ENCODE data around the gene PDZD2. TPM values are rescaled to one million over a fixed set of nuclear protein-coding genes. Genes with fewer than 3 reads are reported as not detected.

The PDZD2 gene
- total RNA-seq, 1 experiment from 2014 or later: 2.2 TPM

GRCh38 chr5:31996909-31997308 is 358.0 kb downstream of the PDZD2 start:
- CTCF ChIA-PET: no interaction called here
- H3K27ac ChIP-seq (ENCODE audit: low read depth, low read length, poor library complexity, severe bottlenecking): no peak overlapping the region
- POLR2A ChIA-PET (ENCODE audit: low non-redundant PET): no interaction called here
- DNase-seq (ENCODE audit: low spot score): no peak
- intact Hi-C loops (cut with micrococcal nuclease; ENCODE audit: unreplicated experiment): no loop called here
- no TSS peak for BruUV-seq (replicated peaks)
- H3K36me3 ChIP-seq (ENCODE audit: insufficient read depth, low read length, poor library complexity, severe bottlenecking): no peaks in the 10 kb centered on the region
- no peaks in the 10 kb centered on the region for H3K4me1 ChIP-seq (ENCODE audit: insufficient read depth, low read length, poor library complexity, severe bottlenecking)
- no peaks in the 10 kb centered on the region for H3K9me3 ChIP-seq (ENCODE audit: low read depth, low read length, poor library complexity, severe bottlenecking)
- no peak for TF ChIP-seq EZH2 (IDR thresholded peaks at IDR 0.05; ENCODE audit: borderline replicate concordance, low read depth, low read length, poor library complexity, severe bottlenecking)
- no peak for TF ChIP-seq CTCF (conservative IDR thresholded peaks at IDR 0.05; ENCODE audit: low read depth, low read length)
- H3K27me3 ChIP-seq (replicated peaks; ENCODE audit: insufficient read depth, low read depth, low read length, poor library complexity): no peaks in the 10 kb centered on the region
- H3K4me3 ChIP-seq (ENCODE audit: low read depth, low read length, poor library complexity, severe bottlenecking): no peak overlapping the region

GRCh38 chr5:31999470-31999869 is 360.5 kb downstream of the PDZD2 start:
- intact Hi-C loops (cut with micrococcal nuclease; ENCODE audit: unreplicated experiment): no loop called here
- CTCF ChIA-PET: no interaction called here
- Histone ChIP-seq H3K4me1 (ENCODE audit: insufficient read depth, low read length, poor library complexity, severe bottlenecking) (no peaks in the 10 kb centered on the region), H3K27me3 (replicated peaks; ENCODE audit: insufficient read depth, low read depth, low read length, poor library complexity) (no peaks in the 10 kb centered on the region), H3K4me3 (ENCODE audit: low read depth, low read length, poor library complexity, severe bottlenecking) (no peak overlapping the region), H3K36me3 (ENCODE audit: insufficient read depth, low read length, poor library complexity, severe bottlenecking) (no peaks in the 10 kb centered on the region), H3K9me3 (ENCODE audit: low read depth, low read length, poor library complexity, severe bottlenecking) (no peaks in the 10 kb centered on the region), H3K27ac (ENCODE audit: low read depth, low read length, poor library complexity, severe bottlenecking) (no peak overlapping the region)
- no TSS peak for BruUV-seq (replicated peaks)
- TF ChIP-seq EZH2 (IDR thresholded peaks at IDR 0.05; ENCODE audit: borderline replicate concordance, low read depth, low read length, poor library complexity, severe bottlenecking) (no peak), CTCF (conservative IDR thresholded peaks at IDR 0.05; ENCODE audit: low read depth, low read length) (no peak)
- POLR2A ChIA-PET (ENCODE audit: low non-redundant PET): no interaction called here
- DNase-seq (ENCODE audit: low spot score): no peak

GRCh38 chr5:32000731-32001130 is 361.8 kb downstream of the PDZD2 start:
- Histone ChIP-seq H3K27me3 (replicated peaks; ENCODE audit: insufficient read depth, low read depth, low read length, poor library complexity) (no peaks in the 10 kb centered on the region), H3K9me3 (ENCODE audit: low read depth, low read length, poor library complexity, severe bottlenecking) (no peaks in the 10 kb centered on the region), H3K27ac (ENCODE audit: low read depth, low read length, poor library complexity, severe bottlenecking) (no peak overlapping the region), H3K4me1 (ENCODE audit: insufficient read depth, low read length, poor library complexity, severe bottlenecking) (no peaks in the 10 kb centered on the region), H3K36me3 (ENCODE audit: insufficient read depth, low read length, poor library complexity, severe bottlenecking) (no peaks in the 10 kb centered on the region), H3K4me3 (ENCODE audit: low read depth, low read length, poor library complexity, severe bottlenecking) (no peak overlapping the region)
- TF ChIP-seq CTCF (conservative IDR thresholded peaks at IDR 0.05; ENCODE audit: low read depth, low read length): no peak
- TF ChIP-seq EZH2 (IDR thresholded peaks at IDR 0.05; ENCODE audit: borderline replicate concordance, low read depth, low read length, poor library complexity, severe bottlenecking): no peak
- ChIA-PET POLR2A (ENCODE audit: low non-redundant PET) (no interaction called here), CTCF (interaction anchor here (0.5 kb wide), 1 partner anchor 57 kb away, joined by 3 read pairs; no protein-coding TSS in a partner anchor)
- no peak for DNase-seq (ENCODE audit: low spot score)
- BruUV-seq (replicated peaks): no TSS peak
- intact Hi-C loops (cut with micrococcal nuclease; ENCODE audit: unreplicated experiment): no loop called here
